ENCODE measurements around the gene MPV17. TPM values are rescaled to one million over a fixed set of nuclear protein-coding genes. Genes with fewer than 3 reads are reported as not detected.

The MPV17 gene
- total and polyA plus RNA-seq, 9 of the 15 experiments (the other 6 are each of a cell fraction or from before 2014, with no cell fraction given): 54.7 to 140 (median 70.2) TPM

DNA sequence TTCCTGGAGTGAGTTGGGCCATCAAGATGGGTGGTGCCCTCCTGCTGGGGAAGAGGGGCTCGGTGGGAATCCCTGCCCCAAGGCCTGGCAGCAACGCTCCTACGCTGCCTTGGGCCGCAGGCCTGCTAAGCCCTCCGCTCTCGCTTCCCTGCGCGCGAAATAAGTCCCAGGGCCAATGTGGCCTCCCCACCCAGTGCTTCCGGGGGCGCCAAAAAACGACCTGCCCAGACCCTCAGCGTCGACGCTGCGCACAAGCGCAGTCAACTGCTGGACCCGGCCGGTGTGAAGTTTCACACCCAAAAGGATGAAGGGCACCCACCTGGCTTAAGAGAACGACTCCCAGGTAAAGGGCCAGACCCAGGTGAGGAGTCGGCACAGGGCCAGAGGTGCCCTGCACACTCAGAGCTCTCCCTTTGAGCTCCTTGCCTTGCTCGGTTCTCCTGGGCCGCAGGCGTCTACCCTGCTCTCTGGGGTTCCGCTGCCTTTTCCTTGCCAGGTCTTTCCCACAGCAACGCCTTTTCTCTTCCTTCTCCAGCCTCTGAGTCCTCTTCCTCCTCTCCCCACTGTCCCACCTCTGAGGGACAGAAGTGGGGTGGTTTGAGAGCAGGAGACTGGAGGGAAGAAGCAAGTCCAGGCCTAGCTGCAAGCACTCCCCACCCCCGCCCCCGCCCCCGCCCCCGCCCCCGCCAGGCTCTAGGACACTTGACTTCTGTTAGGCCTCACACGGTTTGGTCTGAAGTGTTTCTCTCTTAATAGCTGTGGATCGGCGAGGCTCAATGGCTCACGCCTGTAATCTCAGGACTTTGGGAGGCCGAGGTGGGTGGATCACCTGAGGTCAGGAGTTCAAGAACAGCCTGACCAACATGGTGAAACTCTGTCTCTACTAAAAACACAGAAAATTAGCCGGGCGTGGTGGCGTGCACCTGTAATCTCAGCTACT is 47.4 kb downstream of the MPV17 start, which contains the start of gene DNAJC5G (continued):
- TF ChIP-seq GTF3C2 (IDR thresholded peaks at IDR 0.05; ENCODE audit: borderline replicate concordance, extremely low read depth, insufficient read length): no peak
- TF ChIP-seq HNRNPUL1 (IDR thresholded peaks at IDR 0.05; ENCODE audit: low read length): no peak
- no peak for TF ChIP-seq FOXM1 (IDR thresholded peaks at IDR 0.05; ENCODE audit: low read depth)
- no peak for TF ChIP-seq FOXM1 (CRISPR knock-in tag; IDR thresholded peaks at IDR 0.05; ENCODE audit: low read depth)
- TF ChIP-seq SMARCE1 (IDR thresholded peaks at IDR 0.05): no peak

Measured in K562 (cell line).